Hematopoietic multipotent progenitor cell treated with erythropoietin and hydrocortisone succinate and interleukin-3 and kit ligand, for 6 days (in vitro differentiated cells): ENCODE results near the gene C11orf58.

Experiments
- DNase-seq: peaks from one replicate; pipeline ENCODE4 v3.0.0-alpha.2; 2015

The C11orf58 gene

DNA sequence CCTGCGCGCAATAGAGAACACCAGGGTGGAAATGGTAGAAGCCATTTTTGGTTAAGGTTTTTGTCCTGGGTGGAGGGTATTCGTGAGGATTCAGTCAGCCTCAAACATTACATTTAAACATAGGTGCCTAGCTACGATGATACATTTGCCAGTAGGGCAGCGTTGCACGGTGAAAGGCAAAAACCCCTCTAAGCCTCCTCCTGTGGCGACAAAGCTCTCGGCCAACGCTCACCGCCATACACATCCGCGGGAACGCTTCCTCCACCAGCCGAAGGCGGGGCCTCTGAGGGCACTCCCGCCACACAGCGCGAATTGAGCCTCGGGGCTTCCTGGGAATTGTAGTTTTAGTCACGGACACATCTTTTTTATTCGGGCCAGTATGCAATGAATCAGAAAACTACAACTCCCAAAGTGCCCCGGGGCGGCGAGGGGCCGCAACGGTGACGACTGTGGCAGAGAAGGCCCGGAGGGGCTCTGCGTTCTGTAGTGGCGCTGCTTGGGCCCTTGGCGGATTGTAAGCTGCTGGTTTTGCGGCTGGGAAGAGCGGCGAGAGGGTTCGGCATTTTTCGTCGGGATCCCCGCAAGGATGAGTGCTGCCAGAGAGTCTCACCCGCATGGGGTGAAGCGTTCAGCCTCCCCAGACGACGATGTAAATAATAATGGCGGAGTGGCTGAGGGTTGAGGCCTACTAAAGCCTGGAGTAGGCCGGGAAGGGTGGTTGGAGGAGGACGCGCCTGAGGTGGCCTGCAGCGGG, at the start of gene C11orf58:
C11orf58 (plus strand) TSS at position 455 of the 754 bp plus-strand sequence; CDS start at position 587, 132 bp downstream.
- peak; percentile 98 for DNase-seq

DNA sequence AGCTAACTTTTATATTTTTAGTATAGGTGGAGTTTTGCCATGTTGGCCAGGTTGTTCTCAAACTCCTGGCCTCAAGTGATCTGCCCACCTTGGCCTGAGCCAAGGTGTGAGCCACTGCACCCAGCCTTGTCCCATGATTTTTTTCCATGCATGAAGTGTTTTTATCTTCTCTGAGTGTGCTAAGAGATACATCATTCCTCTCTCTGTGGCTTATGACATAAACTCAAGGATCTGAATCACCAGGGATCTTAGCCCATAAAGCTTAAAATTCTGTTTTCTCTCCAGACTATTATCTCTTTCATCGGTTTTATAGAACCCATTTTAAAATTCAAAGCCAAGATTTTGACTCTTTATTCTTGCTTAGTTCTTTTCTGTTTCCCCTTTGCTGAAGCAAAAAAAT, 48.4 kb upstream of the C11orf58 start:
- DNase-seq: no peak

DNA sequence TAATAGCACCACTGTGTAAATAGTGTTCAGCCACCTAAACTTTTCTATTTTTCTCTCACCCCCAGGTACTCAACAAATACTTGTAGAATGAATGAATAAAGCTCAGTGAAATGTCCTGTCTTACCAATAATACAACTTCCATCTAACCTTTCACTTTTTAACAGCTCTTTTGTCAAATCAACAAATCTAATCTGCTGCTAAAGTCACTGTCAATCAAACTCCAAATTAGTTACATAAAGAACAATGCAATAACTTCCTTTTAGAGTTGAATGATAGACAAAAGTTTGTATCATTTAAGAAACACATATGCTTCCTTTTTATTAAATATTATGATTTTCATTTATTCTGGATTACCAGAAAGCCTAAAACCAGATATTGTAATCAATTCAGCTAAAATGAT, 34.7 kb upstream of the C11orf58 start:
- no peak for DNase-seq

DNA sequence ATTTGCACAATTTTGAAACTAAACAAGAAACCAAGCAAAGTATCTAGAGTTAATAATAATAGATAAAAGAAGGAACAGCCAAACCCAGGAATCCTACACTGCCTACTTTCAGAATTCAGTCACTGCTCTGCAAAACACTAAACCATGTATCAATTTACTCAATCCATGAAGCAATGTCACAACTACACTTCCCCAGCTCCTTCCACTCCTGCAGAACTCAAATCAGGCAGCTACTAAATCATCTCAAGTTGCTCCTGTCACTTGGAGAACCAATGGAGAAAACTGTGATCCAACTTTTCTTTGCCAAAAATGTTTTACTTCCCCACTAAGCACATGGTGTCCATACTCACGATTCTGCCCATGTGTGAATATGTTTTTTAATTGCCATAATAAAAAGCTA, 24.9 kb upstream of the C11orf58 start:
- DNase-seq: no peak

DNA sequence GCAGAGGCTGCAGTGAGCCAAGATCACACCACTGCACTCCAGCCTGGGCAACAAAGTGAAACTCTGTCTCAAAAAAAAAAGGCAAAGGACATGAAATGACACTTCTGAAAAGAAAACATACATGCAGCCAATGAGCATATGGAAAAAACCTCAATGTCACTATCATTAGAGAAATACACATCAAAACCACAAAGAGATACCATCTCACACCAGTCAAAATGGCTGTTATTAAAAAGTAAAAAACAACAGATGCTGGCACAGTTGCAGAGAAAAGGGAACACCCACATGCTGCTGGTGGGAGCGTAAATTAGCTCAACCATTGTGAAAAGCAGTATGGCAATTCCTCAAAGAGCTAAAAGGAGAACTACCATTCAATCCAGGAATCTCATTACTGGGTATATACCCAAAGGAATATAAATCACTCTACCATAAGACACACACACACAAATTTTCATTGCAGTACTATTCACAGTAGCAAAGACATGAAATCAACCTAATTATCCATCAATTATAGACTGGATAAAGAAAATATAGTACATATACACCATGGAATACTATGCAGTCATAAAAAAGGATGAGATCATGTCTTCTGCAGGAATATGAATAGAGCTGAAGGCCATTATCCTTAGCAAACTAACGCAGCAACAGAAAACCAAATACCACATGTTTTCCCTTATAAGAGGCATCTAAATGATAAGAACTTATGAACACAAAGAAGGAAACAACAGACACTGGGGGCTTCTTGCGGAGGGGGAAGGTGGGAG, 15.7 kb upstream of the C11orf58 start:
- peak; percentile 23 for DNase-seq

DNA sequence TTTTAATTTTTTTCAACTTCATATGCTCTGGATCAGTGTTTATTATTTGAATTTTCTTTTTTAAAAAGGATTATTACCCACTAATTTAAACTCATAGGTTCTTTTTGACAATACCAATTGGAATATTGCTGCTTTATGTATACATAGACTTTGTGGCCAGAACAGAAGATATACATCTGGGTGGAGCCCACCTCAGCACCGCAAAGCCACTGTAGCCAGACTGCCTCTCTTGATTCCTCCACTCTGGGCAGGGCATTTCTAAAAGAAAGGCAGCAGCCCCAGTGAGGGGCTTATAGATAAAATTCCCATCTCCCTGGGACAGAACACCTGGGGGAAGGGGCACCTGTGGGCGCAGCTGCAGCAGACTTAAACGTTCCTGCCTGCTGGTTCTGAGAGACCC, 10.6 kb upstream of the C11orf58 start:
- peak; percentile 72 for DNase-seq

DNA sequence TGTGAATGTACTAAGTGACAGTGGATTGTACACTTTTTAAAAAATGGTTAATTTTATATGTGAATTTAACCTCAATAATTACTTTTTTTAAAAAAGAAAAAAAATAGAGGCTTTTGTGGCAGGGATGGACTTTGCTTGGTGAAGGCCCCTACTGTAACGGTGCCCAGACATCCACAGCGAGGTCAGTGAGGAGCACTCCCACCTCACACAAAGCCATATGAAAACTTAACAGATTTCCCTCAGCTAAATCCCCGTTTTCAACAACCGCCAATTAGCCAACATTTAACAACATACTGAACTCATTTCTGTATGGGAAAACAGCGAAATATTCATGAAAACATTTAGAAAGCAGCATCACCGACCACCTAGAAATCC, 642 bp upstream of the C11orf58 start:
- DNase-seq: no peak

DNA sequence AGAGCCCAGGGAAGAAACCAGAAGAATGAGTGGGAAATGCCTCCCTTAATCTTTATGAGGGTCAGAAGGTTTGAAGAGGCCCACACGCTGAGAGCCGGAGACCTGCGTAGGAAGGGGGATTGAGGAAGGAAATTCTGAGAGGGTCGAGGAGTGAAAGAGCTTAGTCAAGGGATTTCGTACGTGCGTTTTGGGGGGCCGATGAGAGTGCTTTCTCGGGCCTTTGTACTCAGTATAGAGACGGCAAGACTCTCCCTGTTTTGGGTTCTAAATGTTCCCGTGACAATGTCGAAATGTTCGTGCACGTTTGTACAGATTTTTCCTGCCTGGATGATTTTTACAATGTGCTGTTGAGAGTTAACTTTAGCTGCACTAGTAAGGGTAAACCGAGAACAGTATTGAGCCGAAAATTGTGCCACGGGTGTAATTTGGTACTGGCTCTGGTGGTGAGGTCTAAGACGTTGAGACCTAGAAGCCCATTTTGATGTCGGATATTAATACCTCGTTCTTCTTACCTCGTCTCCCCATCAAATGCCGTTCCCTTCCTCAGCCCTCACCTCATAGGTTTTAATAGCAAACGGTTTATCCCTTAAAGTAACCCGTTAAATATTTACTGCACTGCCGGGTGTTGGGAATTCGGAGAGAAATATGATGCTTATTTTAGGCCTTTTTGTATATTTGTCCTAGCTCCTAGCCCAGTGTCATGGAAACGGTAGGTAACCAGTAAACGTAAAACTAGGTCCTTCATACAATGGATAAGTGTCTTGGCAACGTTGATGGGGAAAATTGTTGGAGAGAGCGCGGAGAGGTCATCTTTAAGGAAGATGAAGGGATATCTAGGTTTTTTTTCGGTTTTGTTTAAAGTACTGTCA, 734 bp downstream of the C11orf58 start:
- DNase-seq: peak; percentile 43

DNA sequence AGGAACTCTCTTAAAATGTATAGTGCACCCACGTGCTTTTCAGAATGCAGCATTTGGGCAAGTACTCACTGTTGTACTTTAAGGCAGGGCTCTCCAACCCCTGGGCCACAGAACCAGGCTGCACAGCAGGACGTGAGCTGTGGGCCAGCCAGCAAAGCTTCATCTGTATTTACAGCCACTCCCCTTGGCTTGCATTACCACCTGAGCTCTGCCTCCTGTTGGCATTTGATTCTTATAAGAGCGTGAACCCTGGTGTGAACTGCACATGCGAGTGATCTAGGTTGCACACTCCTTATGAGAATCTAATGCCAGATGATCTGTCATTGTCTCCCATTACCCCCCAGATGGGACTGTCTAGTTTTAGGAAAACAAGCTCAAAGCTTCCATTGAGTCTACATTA, 3.0 kb downstream of the C11orf58 start:
- peak; percentile 11 for DNase-seq

DNA sequence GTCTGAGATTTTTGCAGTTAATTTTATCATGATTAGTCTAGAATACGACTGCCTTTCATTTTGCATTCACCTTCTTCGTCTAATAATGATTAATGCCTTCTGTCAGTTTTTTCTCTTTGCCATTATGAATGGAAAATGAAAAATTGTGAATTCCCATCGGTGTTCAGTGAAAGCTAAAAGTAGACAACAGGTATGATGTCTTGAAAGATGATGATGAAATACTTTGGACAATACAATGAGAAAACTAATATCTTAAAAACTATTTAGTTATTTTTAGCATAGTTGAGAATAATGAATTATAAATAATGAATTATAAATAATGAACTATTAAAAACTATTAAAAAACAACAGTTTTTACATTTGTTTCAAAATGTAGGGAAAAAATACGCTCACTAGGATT, 5.0 kb downstream of the C11orf58 start:
- DNase-seq: no peak

DNA sequence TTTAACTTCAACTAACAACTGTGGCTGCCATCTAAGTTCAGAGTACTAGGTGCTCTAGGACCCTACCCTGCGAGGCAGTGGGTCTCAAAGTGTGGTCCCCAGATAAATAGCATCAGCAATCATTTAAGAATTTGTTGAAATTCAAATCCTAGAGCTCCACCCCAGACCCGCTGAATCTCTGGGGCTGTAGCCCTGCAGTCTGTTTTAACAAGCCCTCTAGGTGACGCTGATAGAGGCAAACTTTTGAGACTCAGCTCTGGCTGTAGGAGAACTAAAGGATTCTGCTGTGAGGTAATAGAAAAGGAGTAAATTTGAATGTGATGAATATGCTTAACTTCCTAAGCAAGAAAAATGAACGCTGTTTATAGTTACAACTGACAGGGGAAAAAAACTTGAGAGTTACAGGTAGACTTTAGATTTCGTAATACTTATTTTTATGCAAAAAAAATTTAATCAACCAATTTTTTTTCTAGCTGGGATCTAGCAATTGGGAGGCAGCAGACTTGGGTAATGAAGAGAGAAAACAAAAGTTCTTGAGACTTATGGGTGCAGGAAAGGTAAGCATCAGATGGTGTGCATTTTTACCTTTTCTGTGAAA, 5.8 kb downstream of the C11orf58 start:
- DNase-seq: peak; percentile 12

DNA sequence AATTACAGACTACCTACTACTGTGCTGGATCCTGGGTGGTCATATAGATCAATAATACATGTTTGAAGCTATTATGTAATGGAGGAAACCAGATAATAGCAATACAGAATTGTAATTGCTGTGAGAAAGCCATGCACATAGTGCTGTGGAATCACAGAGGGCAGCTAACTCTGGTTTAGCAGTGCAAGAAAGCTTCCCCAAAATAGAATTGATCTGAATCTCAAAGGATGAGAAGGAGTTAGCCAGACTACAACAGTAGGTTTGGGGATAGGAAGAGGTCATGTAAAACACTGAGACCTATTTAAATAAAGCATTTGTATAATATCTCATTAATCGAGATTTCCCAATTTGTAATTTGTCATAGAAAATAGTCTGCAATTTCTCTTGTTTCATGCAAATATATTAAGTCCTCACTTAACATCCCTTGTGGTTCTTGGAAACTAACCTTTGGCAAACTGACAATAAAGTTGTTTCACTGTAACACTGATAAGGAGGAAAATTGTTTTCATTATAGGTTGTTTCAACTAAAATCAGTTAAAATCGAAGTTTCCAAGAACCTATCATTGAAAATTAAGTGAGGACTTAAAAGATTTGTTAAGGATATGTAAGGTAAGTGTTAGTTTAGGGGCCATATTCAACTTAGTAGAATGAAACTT, 7.6 kb downstream of the C11orf58 start:
- peak; percentile 63 for DNase-seq

DNA sequence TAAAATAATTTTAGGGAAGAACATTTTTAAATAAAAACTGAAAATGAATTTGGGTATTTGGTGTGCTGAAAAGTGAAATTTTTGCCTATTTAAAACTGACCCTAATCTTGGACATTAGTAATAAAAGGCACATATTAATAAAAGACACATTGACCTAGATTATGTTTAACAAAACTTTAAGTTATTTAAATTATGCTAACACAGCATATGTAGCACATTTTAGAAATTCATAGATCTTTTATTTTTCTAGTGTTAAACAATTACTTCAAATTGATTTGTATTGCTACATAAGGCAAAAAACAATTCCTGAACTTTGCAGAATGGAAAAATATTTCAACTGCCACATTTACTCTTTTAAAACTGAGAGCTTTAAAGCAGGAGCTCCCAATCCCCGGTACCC, 10.6 kb downstream of the C11orf58 start:
- no peak for DNase-seq

DNA sequence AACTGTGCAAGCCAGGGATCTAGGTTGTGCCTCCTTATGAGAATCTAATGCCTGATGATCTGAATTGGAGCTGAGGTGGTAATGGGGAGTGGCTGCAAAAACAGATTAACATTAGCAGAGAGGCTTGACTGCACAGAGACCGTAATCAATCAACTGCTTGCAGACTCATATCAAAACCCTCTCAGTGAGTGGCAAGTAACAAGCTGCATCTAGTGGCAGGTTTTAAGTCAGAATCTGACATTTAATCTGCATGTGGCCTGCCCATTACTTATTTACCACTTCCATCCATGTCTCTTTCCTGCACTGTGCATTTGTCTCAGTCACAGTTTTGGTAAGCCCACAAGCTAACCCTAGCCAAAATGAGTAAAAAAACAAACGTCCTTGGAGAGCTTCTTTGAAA, 11.2 kb downstream of the C11orf58 start:
- DNase-seq: no peak

DNA sequence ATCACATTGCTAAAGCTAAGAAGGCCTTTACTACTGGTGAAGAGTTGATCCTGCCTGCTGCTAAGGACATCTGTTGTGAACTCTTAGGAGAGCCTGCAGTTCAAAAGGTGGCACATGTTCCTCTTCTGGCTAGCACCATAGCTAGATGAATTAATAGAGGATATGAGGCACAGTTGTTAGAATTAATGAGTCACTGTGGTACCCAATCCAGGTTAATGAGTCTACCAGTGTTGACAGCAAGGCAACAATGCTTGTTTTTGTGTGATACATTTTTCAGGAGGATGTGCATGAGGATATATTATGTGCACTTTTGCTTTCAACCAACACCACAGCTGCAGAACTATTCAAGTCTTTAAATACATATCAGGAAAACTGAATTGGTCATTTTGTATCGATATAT, 12.0 kb downstream of the C11orf58 start:
- DNase-seq: no peak

DNA sequence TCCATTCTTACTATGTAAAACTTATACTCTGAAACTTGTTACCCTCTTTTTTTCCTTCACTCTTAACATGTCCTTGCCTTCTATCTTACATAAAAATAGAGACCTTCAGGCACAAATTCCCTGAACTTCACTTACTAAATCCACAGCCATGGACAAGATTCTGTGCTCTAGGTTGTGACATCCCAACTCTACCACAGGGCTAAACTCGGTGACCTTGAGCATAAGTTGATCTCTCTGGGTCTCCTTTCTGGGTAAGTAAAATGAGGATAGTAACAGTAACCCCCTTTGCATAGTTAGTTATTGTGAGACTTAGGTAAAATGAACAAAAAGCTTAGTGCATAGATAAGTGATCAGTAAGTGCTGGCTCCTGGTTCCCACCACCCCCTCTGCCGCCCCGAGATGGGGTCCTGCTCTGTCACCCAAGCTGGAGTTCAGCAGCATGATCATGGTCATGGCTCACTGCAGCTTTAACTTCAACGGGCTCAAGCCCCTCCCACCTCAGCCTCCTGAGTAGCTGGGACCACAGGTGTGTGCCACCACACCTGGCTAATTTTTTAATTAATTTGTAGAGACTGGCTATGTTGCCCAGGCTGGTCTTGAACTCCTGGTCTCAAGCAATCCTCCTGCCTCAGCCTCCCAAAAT, 20.1 kb downstream of the C11orf58 start:
- no peak for DNase-seq

DNA sequence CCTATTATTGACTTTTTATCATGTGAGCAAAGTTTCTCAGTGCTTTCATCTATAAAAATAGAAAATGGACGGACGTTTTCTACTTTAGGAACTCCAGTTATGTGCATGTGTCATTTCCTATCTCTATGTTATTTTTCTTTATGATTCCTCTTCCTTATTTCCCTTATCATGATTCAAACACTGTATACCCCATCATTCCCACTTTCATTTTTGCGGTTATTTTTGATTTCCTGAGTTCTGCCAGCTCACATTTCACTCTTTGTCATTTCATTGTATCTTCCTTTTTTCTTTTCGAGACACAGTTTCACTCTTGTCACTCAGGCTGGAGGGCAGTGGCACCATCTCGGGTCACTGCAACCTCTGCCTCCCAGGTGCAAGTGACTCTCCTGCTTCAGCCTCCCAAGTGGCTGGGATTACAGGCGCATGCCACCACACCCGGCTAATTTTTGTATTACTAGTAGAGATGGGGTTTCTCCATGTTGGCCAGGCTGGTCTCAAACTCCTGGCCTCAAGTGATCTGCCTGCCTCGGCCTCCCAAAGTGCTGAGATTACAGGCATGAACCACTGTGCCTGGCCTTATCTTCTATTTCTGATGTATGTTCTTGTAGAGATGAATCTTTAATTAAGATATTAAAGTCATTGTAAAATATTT, 21.5 kb downstream of the C11orf58 start:
- no peak for DNase-seq

DNA sequence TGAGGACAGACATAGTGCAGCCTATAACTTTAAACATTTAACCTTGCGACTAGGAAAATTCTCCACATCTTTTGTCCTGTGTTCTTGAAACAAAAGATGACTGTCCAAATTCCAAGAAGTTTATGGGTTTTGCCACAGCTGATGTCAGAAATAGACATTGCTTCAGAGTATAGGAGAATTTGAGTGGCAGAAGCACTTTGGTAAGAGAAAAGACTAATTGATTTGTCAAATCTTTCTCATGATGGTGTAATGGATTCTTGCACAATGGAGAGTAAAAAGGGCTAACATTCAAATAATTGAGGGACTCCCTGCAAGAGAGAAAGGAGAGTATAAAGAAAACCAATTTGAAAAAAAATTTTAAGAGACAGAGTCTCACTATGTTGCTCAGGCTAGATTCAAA, 25.3 kb downstream of the C11orf58 start:
- DNase-seq: no peak

DNA sequence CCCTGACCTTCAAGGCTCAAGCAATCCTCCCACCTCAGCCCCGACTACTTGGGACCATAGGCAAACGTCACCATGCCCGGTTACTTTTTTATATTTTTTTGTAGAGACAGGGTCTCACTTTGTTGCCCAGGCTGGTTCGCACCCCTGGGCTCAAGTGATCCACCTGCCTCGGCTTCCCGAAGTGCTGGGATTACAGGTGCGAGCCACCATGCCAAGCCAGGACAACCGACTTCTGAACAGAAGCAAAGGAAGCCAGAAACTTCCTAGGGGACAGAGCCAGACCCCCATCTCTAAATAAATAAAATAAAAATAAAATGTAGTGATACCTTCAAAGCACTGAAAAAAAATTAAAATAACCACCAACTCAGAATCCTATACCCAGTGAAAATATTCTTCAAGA, 26.4 kb downstream of the C11orf58 start:
- no peak for DNase-seq

DNA sequence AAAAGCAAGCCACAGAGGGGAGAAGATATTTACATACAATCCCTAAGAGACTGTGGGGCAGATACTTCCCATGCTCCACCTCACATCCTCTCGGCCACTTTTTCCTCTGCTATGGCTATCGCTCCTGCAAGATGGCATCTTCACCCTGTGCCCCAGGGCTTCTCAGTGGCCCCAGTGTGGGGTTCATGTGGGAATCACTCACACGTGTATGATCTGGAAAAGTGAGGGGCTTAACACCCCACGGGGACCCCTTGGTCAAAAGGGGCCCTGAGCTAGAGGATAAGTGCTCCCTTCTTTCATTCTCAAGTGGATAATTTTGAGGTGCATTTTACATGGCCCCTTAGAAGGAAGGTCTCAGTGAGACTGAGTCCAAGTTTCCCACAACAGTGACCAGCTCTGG, 28.7 kb downstream of the C11orf58 start:
- DNase-seq: no peak

DNA sequence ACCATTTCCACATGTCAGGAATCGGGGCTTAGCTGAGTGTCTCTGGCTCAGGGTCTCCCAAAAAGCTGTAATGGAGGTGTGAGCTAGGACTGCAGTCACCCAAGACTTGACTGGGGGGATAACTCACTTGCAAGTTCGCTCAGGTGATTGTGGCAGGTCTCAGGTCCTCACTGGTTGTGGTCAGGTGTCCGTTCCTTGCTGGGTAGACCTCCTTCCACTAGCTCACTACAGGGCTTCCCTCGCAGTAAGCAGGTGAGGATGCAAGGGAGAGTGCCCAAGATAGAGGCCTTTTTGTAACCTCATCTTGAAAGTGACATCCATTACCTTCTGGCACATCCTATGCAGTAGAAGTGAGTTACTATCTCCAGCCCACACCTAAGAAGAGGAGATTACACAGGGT, 29.5 kb downstream of the C11orf58 start:
- DNase-seq: no peak

DNA sequence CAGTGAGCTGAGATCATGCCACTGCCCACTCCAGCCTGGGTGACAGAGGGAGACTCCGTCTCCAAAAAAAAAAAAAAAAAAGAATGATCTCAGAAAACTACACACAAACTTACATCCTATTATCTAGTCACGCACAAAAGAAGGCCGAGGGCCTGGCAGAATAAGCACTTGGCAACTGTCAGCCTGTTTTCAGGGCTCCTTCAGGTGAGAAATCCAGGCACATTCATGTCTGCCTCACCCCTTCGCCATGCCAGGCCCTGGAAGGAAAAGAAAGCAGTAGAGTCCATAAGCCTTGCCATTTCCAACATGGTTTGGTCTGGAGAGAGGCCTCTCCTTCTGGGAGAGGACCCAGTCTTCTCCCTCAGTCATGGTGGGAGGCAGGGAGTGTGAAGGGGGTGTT, 30.9 kb downstream of the C11orf58 start:
- no peak for DNase-seq
